GM18526 (cell line): Measurements from ENCODE around the gene MTHFSD.

Source experiments
- POLR2A ChIP-seq: IDR thresholded peaks from 3 replicates; pipeline ENCODE4 v1.6.1; 2011; ENCODE audit not compliant: insufficient read length; ENCODE audit errors: extremely low read depth

Gene MTHFSD

GRCh38 chr16:86500708-86501510 is 54.1 kb downstream of the MTHFSD start:
- TF ChIP-seq POLR2A = no peak

DNA sequence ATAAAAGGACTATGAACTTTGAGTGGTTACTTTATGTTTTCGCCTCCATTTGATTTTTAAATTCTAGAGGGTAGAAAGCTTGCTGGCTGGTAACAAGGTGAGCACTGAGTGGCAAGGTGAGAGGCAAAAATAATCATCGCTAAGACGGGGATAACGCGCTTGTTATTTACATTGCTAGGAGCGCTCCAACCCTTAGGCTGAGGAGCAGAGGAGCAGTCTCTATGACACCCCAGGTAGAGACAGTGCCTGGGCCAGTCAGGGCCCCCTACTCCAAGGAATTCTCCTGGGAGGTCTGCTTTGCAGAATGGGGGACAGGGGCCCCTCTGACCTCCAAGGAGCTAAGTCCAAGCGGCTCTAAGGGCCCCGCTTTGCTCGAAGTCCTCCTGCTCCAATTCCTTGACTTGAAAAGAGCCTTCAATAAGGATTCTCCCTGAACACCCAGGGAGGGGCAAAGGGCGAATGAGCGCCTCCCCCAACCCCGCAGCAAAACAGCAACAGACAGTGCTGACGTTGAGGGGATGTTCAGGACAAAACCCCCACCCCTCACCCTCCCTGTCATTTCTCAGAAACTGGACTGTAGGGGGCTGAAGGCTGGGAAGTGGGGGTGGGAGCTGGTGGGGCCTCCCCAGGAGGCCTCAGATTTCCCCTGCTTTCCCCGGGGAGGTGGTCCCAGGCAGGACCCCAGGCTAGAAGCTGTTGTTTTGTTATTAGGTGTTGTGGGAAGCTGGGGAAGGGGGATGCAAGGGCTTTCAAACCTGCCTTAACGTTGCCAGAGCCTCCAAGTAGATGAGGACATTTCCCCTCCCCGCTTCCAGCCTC is 54.9 kb downstream of the MTHFSD start:
- no peak for TF ChIP-seq POLR2A

DNA sequence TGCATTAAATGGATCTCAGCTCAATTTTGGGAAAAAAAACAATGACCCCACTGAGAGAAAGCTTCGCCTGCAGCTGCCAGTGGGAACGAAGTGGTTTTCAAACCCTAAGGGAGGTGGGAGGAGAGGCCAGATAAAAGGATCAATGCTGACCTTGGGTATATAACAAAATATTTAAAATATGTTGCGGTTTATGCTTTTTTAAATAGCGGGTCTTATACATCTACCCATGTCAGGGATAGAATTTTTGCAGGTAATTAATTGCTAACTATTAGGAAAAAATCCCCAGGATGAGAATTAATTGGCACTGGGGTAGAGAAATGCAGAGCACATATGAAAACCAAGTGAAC is 55.6 kb downstream of the MTHFSD start:
- no peak for TF ChIP-seq POLR2A

GRCh38 chr16:86498671-86499439 is 56.2 kb downstream of the MTHFSD start:
- TF ChIP-seq POLR2A = no peak

GRCh38 chr16:86498155-86498670 is 56.8 kb downstream of the MTHFSD start:
- TF ChIP-seq POLR2A = no peak

- TF ChIP-seq POLR2A = no peak
Measured at GRCh38 chr16:86497551-86498021, 57.4 kb downstream of the MTHFSD start.

DNA sequence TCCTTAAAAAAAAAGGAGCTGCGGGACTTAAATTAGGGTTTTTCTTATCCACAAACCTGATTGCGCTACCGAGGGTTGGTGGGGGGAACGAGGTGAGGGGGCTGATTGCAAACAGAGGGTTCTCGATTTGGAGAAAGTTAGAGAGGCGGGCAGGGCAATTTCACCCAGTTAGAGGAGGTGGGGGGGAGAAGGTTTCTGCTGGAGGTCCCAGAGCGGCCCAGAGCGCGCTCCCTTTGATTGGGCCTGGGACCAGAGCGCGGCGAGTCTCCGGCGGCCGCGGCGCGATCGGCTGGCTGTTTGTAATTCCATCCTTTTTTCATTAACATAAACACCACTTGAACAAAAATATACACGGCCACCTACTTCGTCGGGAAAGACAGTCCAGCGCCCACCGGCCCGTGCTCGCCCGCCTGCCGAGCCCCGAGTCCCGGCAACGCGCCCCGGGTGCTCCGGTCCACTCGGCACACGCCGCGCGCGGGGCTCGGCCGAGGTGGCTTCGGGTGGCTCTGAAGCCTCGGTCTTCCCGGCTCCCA is 58.0 kb downstream of the MTHFSD start:
- TF ChIP-seq POLR2A = no peak

DNA sequence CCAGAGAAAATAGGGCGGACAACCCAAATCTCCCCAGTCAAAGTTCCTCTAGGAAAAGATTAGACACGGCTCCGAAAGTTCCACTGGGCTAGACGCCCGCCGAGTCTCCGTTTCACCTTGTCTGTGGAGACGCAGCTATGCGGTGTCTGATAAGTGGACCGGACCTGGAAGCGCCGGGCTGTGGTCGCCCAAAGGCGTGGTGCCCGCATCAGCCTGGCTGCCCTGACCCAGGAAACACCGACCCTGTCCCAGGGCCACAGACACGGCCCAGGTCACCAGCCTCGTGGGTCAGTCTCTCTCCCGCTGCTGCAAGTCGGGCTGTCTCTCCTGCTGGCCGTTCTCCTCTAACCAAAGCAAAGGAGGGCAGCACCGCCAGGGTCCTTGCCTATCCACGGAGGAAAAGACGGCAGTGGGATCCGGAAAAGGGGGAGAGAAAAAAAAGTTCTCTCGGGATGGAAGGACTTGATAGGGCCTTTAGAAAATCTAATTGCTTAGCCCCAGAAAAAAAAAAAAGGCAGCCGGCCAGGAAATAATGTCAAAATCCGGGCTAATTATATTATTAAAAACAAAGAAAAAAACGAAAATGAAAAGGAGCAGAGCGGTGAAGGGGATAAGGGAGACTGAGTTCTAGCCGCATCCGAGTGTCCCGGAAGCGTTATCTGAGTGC is 58.6 kb downstream of the MTHFSD start:
- TF ChIP-seq POLR2A = no peak

GRCh38 chr16:86495756-86496261 is 59.2 kb downstream of the MTHFSD start:
- TF ChIP-seq POLR2A = no peak

- TF ChIP-seq POLR2A = no peak
Measured at GRCh38 chr16:86495357-86495701, 59.7 kb downstream of the MTHFSD start.

DNA sequence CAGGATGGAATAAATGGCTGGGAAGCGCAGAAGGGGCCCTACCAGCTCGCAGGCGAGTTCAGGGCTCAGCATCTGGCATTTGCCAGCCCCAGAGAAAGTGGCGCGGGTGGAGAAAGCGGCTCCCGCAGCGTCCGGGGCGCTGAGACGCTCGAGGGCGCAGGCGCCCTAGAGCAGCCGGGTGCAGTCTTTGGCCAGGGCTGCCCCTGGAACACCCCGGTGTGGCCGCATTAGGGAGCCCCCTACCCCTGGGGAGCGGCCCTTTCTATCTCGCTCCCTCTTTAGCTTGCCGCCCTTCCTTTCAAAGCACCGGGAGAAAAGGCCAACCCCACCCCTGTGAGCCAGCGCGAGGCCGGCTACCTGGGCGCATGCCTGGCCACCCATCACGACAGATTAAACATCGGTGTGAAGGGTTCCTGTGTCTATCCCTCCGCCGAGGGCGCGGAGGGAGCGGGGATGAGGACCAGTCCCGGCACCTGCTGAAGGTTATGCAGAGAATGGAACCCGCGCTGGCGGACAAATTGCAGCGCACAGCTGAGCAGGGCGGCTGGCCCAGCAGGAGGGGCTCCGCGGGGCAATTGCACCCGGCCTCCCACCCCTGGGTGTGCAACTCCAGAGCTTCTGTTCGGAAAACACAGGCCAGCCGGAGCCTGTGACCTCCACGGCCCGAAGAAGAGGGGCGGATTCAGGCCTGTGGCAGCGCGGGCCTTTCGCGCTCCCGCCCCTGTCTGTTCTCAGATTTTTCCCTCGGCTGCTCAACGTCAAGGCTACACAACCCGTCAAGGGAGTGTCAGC is 60.3 kb downstream of the MTHFSD start:
- TF ChIP-seq POLR2A = no peak

GRCh38 chr16:86494039-86494564 is 60.9 kb downstream of the MTHFSD start:
- TF ChIP-seq POLR2A = no peak

DNA sequence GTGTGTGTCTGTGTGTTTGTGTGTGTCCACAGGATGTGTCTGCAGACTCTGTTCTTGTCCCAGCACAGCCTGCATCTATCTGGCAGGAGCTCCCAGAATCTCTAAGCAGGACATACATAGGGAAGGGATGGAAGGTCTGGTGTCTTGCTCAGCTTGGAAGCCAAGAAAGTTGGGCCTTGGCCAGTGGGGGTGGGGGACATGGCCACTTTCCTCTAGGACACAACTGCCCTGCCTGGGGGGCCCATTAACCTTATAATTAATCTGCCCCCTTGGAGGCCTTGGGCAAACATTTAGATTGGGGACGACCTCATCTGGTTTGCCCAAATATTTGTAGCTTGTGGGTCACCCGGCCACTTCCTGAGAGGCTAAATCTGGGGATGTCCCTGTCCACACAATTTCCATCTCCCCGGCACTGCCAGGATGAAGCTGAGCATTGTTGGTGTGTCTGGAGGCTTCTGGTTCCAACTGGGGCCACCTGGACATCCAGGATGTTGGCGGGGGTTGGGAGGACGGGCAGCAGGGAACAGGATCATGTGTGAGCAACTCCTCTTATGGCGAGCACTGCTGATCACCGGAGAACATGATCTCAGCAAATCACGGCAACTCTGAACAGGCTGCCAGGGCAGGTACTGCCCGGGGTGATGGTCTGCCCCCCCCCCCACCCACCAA is 61.9 kb downstream of the MTHFSD start:
- TF ChIP-seq POLR2A = no peak
